ENCODE measurements around the gene LSM12. TPM values are rescaled to one million over a fixed set of nuclear protein-coding genes. Genes with fewer than 3 reads are reported as not detected.

Gene LSM12
- polyA plus RNA-seq, 3 donors, result 24.7 to 65.8 (median 64.4) TPM

GRCh38 chr17:44109312-44109630 is 42.8 kb upstream of the LSM12 start:
- peaks cover 47% of the 10 kb centered on the region for H3K4me1 Mint-ChIP-seq
- peaks cover 0 to 2% (median 2%) of the 10 kb centered on the region in 3 donors for H3K27me3 Mint-ChIP-seq (ENCODE audit: low read depth in 3 of 3)
- H4K20me1 ChIP-seq (ENCODE audit: insufficient read depth, low read length), result peaks cover 96% of the 10 kb centered on the region
- H3K4me3 Mint-ChIP-seq, result no peak overlapping the region
- no peaks in the 10 kb centered on the region for H3K9me3 ChIP-seq (replicated peaks in 1 of 2; ENCODE audit: control insufficient read depth in 1 of 2, insufficient read depth in 1 of 2, low read length in 2 of 2)
- intact Hi-C loops (cut with micrococcal nuclease), result no loop called here
- H3K4me2 ChIP-seq (replicated peaks; ENCODE audit: extremely low read depth, low read length, poor library complexity, severe bottlenecking), result no peak overlapping the region
- peaks cover 43% of the 10 kb centered on the region for H3K79me2 ChIP-seq (ENCODE audit: insufficient read depth, low read length)
- no peak overlapping the region for H3K27ac ChIP-seq (ENCODE audit: low read depth in 1 of 2, low read length in 2 of 2)
- H3K9ac ChIP-seq (ENCODE audit: insufficient read depth, low read length, poor library complexity, severe bottlenecking), result no peak overlapping the region
- WGBS (ENCODE audit: insufficient coverage), result 62% methylated on average over 3 of the region's 4 CpGs
- peaks cover 39 to 50% of the 10 kb centered on the region in 2 donors for H3K4me1 ChIP-seq (ENCODE audit: control insufficient read depth in 1 of 2, insufficient read depth in 2 of 2, low read length in 2 of 2)
- no peak overlapping the region for H3K27ac Mint-ChIP-seq
- H3K9me3 Mint-ChIP-seq, result no peaks in the 10 kb centered on the region
- peaks cover 29 to 48% of the 10 kb centered on the region in 2 donors for H3K36me3 Mint-ChIP-seq
- no peak for TF ChIP-seq CTCF (IDR thresholded peaks at IDR 0.05)
- peaks cover 17 to 38% of the 10 kb centered on the region in 2 donors for H3K36me3 ChIP-seq (replicated peaks in 1 of 2; ENCODE audit: control insufficient read depth in 1 of 2, insufficient read depth in 2 of 2, low read length in 2 of 2)
- H3K4me3 ChIP-seq (replicated peaks in 1 of 3; ENCODE audit: low read depth in 2 of 3, low read length in 3 of 3), result no peak overlapping the region
- H2AFZ ChIP-seq (ENCODE audit: insufficient read depth, low read depth, low read length, poor library complexity, severe bottlenecking), result no peak overlapping the region
- DNase-seq, result no peak
- no peaks in the 10 kb centered on the region for H3K27me3 ChIP-seq (ENCODE audit: control insufficient read depth in 2 of 2, insufficient read depth in 2 of 2, low read length in 2 of 2)

GRCh38 chr17:44108440-44109311 is 42.2 kb upstream of the LSM12 start:
- no peak overlapping the region for H3K27ac Mint-ChIP-seq
- H3K27me3 Mint-ChIP-seq (ENCODE audit: low read depth in 3 of 3), result peaks cover 0 to 2% (median 2%) of the 10 kb centered on the region in 3 donors
- Histone ChIP-seq H3K9me3 (replicated peaks in 1 of 2; ENCODE audit: control insufficient read depth in 1 of 2, insufficient read depth in 1 of 2, low read length in 2 of 2) (no peaks in the 10 kb centered on the region), H3K4me2 (replicated peaks; ENCODE audit: extremely low read depth, low read length, poor library complexity, severe bottlenecking) (no peak overlapping the region), H3K79me2 (ENCODE audit: insufficient read depth, low read length) (peaks cover 39% of the 10 kb centered on the region), H3K4me1 (ENCODE audit: control insufficient read depth in 1 of 2, insufficient read depth in 2 of 2, low read length in 2 of 2) (peaks cover 39 to 44% of the 10 kb centered on the region in 2 donors), H2AFZ (ENCODE audit: insufficient read depth, low read depth, low read length, poor library complexity, severe bottlenecking) (no peak overlapping the region), H3K9ac (ENCODE audit: insufficient read depth, low read length, poor library complexity, severe bottlenecking) (no peak overlapping the region), H3K4me3 (replicated peaks in 1 of 3; ENCODE audit: low read depth in 2 of 3, low read length in 3 of 3) (no peak overlapping the region), H3K36me3 (replicated peaks in 1 of 2; ENCODE audit: control insufficient read depth in 1 of 2, insufficient read depth in 2 of 2, low read length in 2 of 2) (peaks cover 14 to 32% of the 10 kb centered on the region in 2 donors), H4K20me1 (ENCODE audit: insufficient read depth, low read length) (peaks cover 91% of the 10 kb centered on the region), H3K27ac (ENCODE audit: low read depth in 1 of 2, low read length in 2 of 2) (no peak overlapping the region), H3K27me3 (ENCODE audit: control insufficient read depth in 2 of 2, insufficient read depth in 2 of 2, low read length in 2 of 2) (no peaks in the 10 kb centered on the region)
- peaks cover 43% of the 10 kb centered on the region for H3K4me1 Mint-ChIP-seq
- H3K36me3 Mint-ChIP-seq, result peaks cover 24 to 43% of the 10 kb centered on the region in 2 donors
- intact Hi-C loops (cut with micrococcal nuclease), result no loop called here
- 92% methylated on average over 6 of the region's 16 CpGs for WGBS (ENCODE audit: insufficient coverage)
- no peak for DNase-seq
- no peak for TF ChIP-seq CTCF (IDR thresholded peaks at IDR 0.05)
- no peaks in the 10 kb centered on the region for H3K9me3 Mint-ChIP-seq
- no peak overlapping the region for H3K4me3 Mint-ChIP-seq
